Transverse colon (tissue), 4 donors: ENCODE data around the gene TLR9.

Experiments
- CTCF ChIP-seq, 5 experiments: fragments of 200-600 bp in 3 of 5; fragments of 450-650 bp in 2 of 5; sonication (generic) in 3 of 5; IDR thresholded peaks; 1 replicate in 2 of 5; 2 replicates in 3 of 5; pipeline ENCODE4 v1.5.1; 2016 to 2017; ENCODE audit warnings: antibody characterized with exemption in 5 of 5, inconsistent platforms in 3 of 5, mild to moderate bottlenecking in 2 of 5, moderate library complexity in 1 of 5
- POLR2AphosphoS5 ChIP-seq, 3 donors: sonication (generic); formaldehyde crosslinking; IDR thresholded peaks; one replicate each; pipeline ENCODE4 v1.6.1; 2016; ENCODE audit warnings: antibody characterized with exemption in 3 of 3

- TF ChIP-seq CTCF (IDR thresholded peaks at IDR 0.05): no peak
- no peak for TF ChIP-seq POLR2AphosphoS5 (IDR thresholded peaks at IDR 0.05)
These were observed 48.3 kb downstream of the TLR9 start for GRCh38 chr3:52176951-52177700.
